NT2/D1 (cell line): ENCODE results near the gene GRK4.

Experiments
- DNase-seq: peaks from one replicate; pipeline ENCODE4 v3.0.0-alpha.2; 2011; ENCODE audit warnings: low read depth, low spot score
- H3K27me3 ChIP-seq: 2 replicates; pipeline ENCODE4 v1.6.0; 2011; ENCODE audit warnings: mild to moderate bottlenecking; ENCODE audit not compliant: insufficient read length, insufficient read depth
- H3K36me3 ChIP-seq: 2 replicates; pipeline ENCODE4 v1.6.1; 2011; ENCODE audit warnings: mild to moderate bottlenecking, low read length, mixed read lengths; ENCODE audit not compliant: insufficient read depth, insufficient read length
- H3K4me1 ChIP-seq: 2 replicates; pipeline ENCODE4 v1.5.1; 2011; ENCODE audit not compliant: insufficient read depth, insufficient read length
- H3K4me3 ChIP-seq: 2 replicates; pipeline ENCODE4 v1.5.1; 2011; ENCODE audit warnings: low read depth; ENCODE audit not compliant: insufficient read length
- H3K9ac ChIP-seq: 2 replicates; pipeline ENCODE4 v1.6.0; 2011; ENCODE audit warnings: low read depth; ENCODE audit not compliant: insufficient read length
- H3K9me3 ChIP-seq: 2 replicates; pipeline ENCODE4 v1.5.1; 2011; ENCODE audit warnings: mild to moderate bottlenecking, low read length; ENCODE audit not compliant: insufficient read depth
- SUZ12 ChIP-seq: IDR thresholded peaks from 2 replicates; pipeline ENCODE4 v1.6.1; 2011; ENCODE audit not compliant: insufficient read length, insufficient read depth; ENCODE audit errors: extremely low read depth
- YY1 ChIP-seq: IDR thresholded peaks from 2 replicates; pipeline ENCODE4 v1.6.1; 2011; ENCODE audit not compliant: insufficient read length, insufficient read depth
- ZNF274 ChIP-seq: IDR thresholded peaks from 2 replicates; pipeline ENCODE4 v1.6.1; 2011; ENCODE audit warnings: mild to moderate bottlenecking, low read depth, low read length

Gene GRK4

GRCh38 chr4:2931512-2932301, 31.7 kb upstream of the GRK4 start:
- Histone ChIP-seq H3K36me3 (peaks cover 79% of the 10 kb centered on the region), H3K9me3 (no peaks in the 10 kb centered on the region), H3K4me1 (peaks cover 40% of the 10 kb centered on the region), H3K9ac (peak overlapping the region; percentile 36), H3K4me3 (no peak overlapping the region), H3K27me3 (no peaks in the 10 kb centered on the region)
- TF ChIP-seq SUZ12: no peak
- TF ChIP-seq YY1: no peak
- no peak for TF ChIP-seq ZNF274
- no peak for DNase-seq

- Histone ChIP-seq H3K9ac (peak overlapping the region; percentile 36), H3K27me3 (no peaks in the 10 kb centered on the region), H3K9me3 (no peaks in the 10 kb centered on the region), H3K4me3 (no peak overlapping the region), H3K4me1 (peaks cover 38% of the 10 kb centered on the region), H3K36me3 (peaks cover 79% of the 10 kb centered on the region)
- no peak for TF ChIP-seq SUZ12
- no peak for TF ChIP-seq YY1
- TF ChIP-seq ZNF274: no peak
- no peak for DNase-seq
These were observed 30.9 kb upstream of the GRK4 start for GRCh38 chr4:2932321-2932950.

- H3K4me1 ChIP-seq: peaks cover 37% of the 10 kb centered on the region
- peak overlapping the region; percentile 53 for H3K4me3 ChIP-seq
- no peak for TF ChIP-seq YY1
- TF ChIP-seq SUZ12: no peak
- no peak for TF ChIP-seq ZNF274
- H3K36me3 ChIP-seq: peaks cover 79% of the 10 kb centered on the region
- no peak overlapping the region for H3K9ac ChIP-seq
- H3K27me3 ChIP-seq: no peaks in the 10 kb centered on the region
- H3K9me3 ChIP-seq: no peaks in the 10 kb centered on the region
- no peak for DNase-seq
These were observed 30.3 kb upstream of the GRK4 start for GRCh38 chr4:2932951-2933565.

- Histone ChIP-seq H3K9me3 (no peaks in the 10 kb centered on the region), H3K9ac (peak overlapping the region; percentile 90), H3K27me3 (no peaks in the 10 kb centered on the region), H3K4me3 (peak overlapping the region; percentile 53), H3K4me1 (peaks cover 36% of the 10 kb centered on the region), H3K36me3 (peaks cover 78% of the 10 kb centered on the region)
- TF ChIP-seq YY1 (no peak), ZNF274 (no peak), SUZ12 (no peak)
- DNase-seq: no peak
These were observed 29.8 kb upstream of the GRK4 start for GRCh38 chr4:2933566-2934076.

GRCh38 chr4:2934077-2934812, 29.1 kb upstream of the GRK4 start:
- peaks cover 78% of the 10 kb centered on the region for H3K36me3 ChIP-seq
- H3K4me1 ChIP-seq: peaks cover 32% of the 10 kb centered on the region
- no peaks in the 10 kb centered on the region for H3K27me3 ChIP-seq
- peak overlapping the region; percentile 99 for H3K4me3 ChIP-seq
- no peak for DNase-seq
- TF ChIP-seq SUZ12 (no peak), YY1 (no peak), ZNF274 (no peak)
- peak overlapping the region; percentile 100 for H3K9ac ChIP-seq
- no peaks in the 10 kb centered on the region for H3K9me3 ChIP-seq

- TF ChIP-seq ZNF274: no peak
- no peak for TF ChIP-seq YY1
- TF ChIP-seq SUZ12: no peak
- peak overlapping the region; percentile 100 for H3K9ac ChIP-seq
- H3K4me1 ChIP-seq: peaks cover 41% of the 10 kb centered on the region
- no peaks in the 10 kb centered on the region for H3K27me3 ChIP-seq
- no peaks in the 10 kb centered on the region for H3K9me3 ChIP-seq
- DNase-seq: peak; percentile 87
- peak overlapping the region; percentile 99 for H3K4me3 ChIP-seq
- H3K36me3 ChIP-seq: peaks cover 78% of the 10 kb centered on the region
These were observed 28.3 kb upstream of the GRK4 start for GRCh38 chr4:2934813-2935761.
